ENCODE data around the gene IRGM.

DNA sequence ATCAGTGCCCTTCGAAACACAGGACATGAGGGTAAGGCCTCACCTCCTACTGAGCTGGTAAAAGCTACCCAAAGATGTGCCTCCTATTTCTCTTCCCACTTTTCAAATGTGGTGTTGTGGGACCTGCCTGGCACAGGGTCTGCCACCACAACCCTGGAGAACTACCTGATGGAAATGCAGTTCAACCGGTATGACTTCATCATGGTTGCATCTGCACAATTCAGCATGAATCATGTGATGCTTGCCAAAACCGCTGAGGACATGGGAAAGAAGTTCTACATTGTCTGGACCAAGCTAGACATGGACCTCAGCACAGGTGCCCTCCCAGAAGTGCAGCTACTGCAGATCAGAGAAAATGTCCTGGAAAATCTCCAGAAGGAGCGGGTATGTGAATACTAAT lies 1.9 kb downstream of the IRGM start:
- no peak for TF ChIP-seq RCOR1 (IDR thresholded peaks at IDR 0.05; ENCODE audit: low read depth, low read length)
- TF ChIP-seq SMC3 (IDR thresholded peaks at IDR 0.05) = no peak

Data from A549 (cell line).